HCT116 (cell line): ENCODE results near the gene AMOT.

Source experiments
- CTCF ChIP-seq, 3 experiments: fragments of 200-600 bp in 1 of 3; sonication (generic) in 1 of 3; IDR thresholded peaks in 2 of 3; conservative IDR thresholded peaks in 1 of 3; 2 replicates each; pipeline ENCODE4 v1.5.1; 2012 to 2017; ENCODE audit warnings: low read depth in 2 of 3, low read length in 2 of 3, antibody characterized with exemption in 1 of 3, borderline replicate concordance in 1 of 3, control low read depth in 1 of 3, mild to moderate bottlenecking in 1 of 3, mixed read lengths in 1 of 3, mixed run types in 1 of 3, moderate library complexity in 1 of 3; ENCODE audit not compliant: insufficient read depth in 1 of 3
- POLR2AphosphoS5 ChIP-seq: IDR thresholded peaks from 2 replicates; pipeline ENCODE4 v1.6.1; 2011; ENCODE audit warnings: mild to moderate bottlenecking, low read depth, low read length, moderate library complexity
- REST ChIP-seq: IDR thresholded peaks from 2 replicates; pipeline ENCODE4 v1.6.1; 2012; ENCODE audit warnings: low read depth

GRCh38 chrX:112812741-112813140, 27.9 kb downstream of the AMOT start:
- TF ChIP-seq POLR2AphosphoS5 (no peak), CTCF (IDR thresholded peaks at IDR 0.05 in 2 of 3, conservative IDR thresholded peaks at IDR 0.05 in 1 of 3; ENCODE audit: borderline replicate concordance in 1 of 3, insufficient read depth in 1 of 3, low read depth in 2 of 3, low read length in 2 of 3) (no peak), REST (no peak)
